ENCODE data around the gene PKDCC.
A peak's percentile ranks its signal among the peaks of the same experiment; 100 is the strongest.

PKDCC gene

GRCh38 chr2:42008241-42008921, 39.4 kb upstream of the PKDCC start:
- H3K4me3 ChIP-seq (ENCODE audit: low read length): no peak overlapping the region
- no peak for TF ChIP-seq CTCF (conservative IDR thresholded peaks at IDR 0.05; ENCODE audit: low read depth, low read length)
- DNase-seq (ENCODE audit: low read depth): no peak

GRCh38 chr2:42009657-42010580, 37.9 kb upstream of the PKDCC start:
- no peak for TF ChIP-seq CTCF (conservative IDR thresholded peaks at IDR 0.05; ENCODE audit: low read depth, low read length)
- H3K4me3 ChIP-seq (ENCODE audit: low read length): no peak overlapping the region
- no peak for DNase-seq (ENCODE audit: low read depth)

DNA sequence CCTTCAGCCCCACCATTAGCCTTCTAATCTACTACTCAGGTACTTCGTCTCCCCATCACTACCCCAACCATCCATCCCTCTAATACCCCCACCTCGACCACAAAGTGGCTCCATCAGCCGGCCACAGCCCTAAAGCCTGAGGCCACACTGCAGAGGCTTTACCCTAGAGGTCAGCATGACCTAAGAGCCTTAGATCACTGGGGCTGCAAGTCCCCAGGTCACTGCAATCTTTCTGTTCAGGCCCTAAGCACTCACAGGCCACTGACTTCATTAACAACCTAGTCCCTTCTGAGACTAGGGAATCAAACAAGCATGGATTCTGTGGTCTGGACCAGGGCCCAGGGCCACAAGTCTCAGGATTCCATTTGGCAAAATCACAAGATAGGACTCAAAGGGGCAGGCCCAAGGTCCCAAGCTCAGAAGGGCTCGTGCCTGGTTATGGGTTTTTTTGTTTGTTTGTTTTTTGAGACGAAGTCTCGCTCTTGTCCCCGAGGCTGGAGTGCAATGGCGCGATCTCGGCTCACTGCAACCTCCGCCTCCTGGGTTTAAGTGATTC, 37.0 kb upstream of the PKDCC start:
- no peak overlapping the region for H3K4me3 ChIP-seq (ENCODE audit: low read length)
- TF ChIP-seq CTCF (conservative IDR thresholded peaks at IDR 0.05; ENCODE audit: low read depth, low read length): no peak
- DNase-seq (ENCODE audit: low read depth): peak; percentile 46

GRCh38 chr2:42012137-42012536, 35.7 kb upstream of the PKDCC start:
- no peak for DNase-seq (ENCODE audit: low read depth)
- no peak overlapping the region for H3K4me3 ChIP-seq (ENCODE audit: low read length)
- TF ChIP-seq CTCF (conservative IDR thresholded peaks at IDR 0.05; ENCODE audit: low read depth, low read length): no peak

DNA sequence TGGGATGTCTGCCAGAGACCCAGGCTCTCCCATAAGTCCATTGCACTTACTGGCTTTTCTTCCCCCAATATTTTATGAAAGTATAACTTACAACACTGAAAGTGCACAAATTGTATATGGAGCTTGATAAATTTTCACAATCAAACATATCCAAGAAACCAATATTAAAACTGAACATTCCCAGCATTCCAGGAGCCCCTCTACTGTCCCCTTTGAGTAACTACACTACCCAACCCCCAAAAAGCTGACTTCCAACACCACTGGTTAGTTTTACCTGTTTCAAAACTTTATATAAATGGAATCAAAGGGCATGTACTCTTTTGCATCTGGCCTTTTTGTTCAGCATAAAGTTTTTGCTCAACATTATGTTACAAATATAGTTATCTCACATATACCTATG, 35.2 kb upstream of the PKDCC start:
- no peak overlapping the region for H3K4me3 ChIP-seq (ENCODE audit: low read length)
- no peak for TF ChIP-seq CTCF (conservative IDR thresholded peaks at IDR 0.05; ENCODE audit: low read depth, low read length)
- no peak for DNase-seq (ENCODE audit: low read depth)

GRCh38 chr2:42013409-42013808, 34.4 kb upstream of the PKDCC start:
- DNase-seq (ENCODE audit: low read depth): no peak

More at GRCh38 chr2:42013409-42013808, 34.4 kb upstream of the PKDCC start:
- no peak for TF ChIP-seq CTCF (conservative IDR thresholded peaks at IDR 0.05; ENCODE audit: low read depth, low read length)
- H3K4me3 ChIP-seq (ENCODE audit: low read length): no peak overlapping the region
